Stimulated activated CD4-positive, alpha-beta T cell treated with anti-CD3 and anti-CD28 coated beads, Interleukin-15, amount 100 ng/mL, for 48 hours (primary cell): Measurements from ENCODE around the gene FOXP1.

ENCODE experiments used
- DNase-seq, 2 donors: peaks; one replicate each; pipeline ENCODE4 v3.0.0-alpha.2; 2020; ENCODE audit warnings: low read depth in 2 of 2

Gene FOXP1

DNA sequence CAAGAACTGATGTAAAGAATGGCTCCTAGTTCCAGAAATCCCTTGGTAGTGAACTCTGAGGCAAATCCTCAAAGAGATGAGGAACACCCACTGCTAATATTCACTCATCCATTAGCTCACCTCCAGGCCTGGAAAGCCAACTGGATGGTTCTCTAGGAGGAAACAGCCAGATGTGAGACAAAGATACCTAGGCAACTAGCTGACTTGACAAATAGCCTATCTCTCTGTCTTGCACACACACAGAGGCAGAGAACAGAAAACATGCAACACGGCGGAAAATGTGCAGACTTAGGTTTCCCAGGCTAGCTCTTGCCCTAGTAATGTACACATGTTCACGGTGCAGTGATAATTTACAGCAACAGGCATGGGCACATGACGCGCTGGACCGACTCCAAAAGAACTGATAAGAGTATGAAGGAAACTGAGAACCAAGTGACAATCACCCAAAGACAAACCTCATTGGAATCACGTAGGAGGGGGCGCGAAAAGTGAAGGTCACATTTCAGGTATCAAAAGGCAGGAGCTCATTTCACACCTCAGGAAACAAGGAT, 318.1 kb downstream of the FOXP1 start:
- no peak for DNase-seq

DNA sequence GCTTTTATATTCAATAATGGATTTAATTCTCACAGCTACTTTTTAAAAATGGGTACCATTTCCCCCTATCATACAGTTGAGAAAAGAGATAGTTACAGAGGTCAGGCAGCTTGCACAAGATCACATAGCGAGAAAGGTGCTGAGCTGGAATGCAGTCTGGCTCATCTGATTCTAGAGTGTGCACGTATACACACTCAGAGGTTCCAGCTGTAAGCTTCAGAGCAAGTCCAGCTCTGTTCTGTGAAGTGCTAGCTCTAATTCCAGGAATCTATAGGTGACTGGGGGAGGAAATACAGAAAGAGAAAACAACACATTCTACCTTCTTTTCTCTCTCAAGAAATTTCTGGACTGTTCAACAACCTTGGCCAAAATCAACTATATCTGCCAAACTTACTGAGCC, 318.7 kb downstream of the FOXP1 start:
- no peak for DNase-seq

DNA sequence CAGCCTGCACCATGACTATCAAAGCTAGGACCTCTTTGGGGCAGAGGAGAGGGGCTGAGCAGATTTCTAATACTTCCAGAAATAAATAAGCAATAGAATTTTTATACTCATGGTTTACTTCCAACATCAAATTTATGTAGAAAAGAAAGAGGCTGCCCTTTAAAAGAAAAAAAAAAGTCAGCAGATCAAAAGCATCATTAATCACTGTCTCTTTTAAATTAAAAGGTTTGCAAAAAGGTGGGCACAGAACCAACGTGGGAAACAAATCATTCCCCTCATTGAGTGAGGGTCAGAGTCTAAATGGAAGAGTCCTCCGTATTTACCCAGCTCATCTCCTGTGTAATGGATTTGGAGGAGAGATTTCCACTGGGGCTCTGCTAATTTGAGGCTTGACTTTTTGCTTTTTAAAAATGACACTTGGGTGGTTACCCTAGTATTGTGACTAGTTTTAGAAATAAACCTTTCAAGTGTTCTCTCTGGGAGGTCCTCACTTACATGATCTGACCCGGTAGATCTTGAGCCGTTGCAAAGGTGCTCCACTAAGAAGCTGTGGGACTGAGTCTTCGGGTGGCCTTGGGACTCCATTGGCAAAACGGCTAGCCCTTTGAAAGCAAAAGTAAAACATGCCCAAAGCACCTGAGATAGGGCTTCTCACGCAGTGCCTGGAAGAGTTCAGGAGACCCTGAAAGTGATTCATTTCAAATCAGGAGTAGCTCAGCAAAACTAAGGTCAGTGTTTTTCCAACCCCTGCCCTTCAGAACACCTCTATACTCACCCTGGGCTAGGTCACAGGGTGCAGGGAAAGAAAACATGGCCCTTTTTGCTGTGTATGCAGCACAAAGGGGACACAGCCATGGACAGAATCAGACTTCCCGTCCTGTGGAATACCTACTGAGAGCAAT, 320.9 kb downstream of the FOXP1 start:
- no peak for DNase-seq

DNA sequence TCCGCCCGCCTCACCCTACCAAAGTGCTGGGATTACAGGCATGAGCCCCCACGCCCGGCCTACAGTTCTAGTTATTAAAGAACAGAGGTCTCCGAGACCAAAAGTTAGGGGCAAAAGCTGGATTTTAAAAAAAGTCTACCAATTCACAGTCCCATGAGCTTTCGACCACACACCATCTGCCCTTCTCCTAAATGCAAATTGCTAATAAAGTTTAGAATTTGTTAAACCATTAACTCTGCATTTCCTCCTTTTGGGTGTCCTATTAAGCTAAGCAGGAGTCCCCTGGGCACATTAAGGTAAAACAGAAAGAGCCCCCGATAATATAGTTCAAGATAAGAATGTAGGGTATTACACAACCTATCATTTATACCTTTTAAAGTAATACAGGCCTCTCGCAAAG, 322.7 kb downstream of the FOXP1 start:
- DNase-seq, result no peak

DNA sequence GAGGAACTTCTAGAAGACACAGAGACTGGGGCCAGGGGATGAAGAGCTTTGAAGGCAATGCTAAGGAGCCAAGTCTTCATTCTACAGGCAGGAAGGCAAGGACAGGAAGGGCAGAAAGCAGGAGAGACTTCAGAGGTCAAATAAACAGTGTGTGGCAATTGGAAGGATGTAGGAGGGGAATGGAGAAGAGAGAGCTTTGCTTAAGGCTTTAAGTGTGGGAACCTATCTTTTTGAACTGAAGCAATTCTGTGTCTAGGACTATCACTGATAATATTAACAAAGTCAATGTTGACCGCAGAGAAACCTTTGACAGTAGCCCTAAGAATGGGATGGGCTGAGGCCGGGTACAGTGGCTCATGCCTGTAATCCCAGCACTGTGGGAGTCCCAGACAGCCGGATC, 325.0 kb downstream of the FOXP1 start:
- DNase-seq, result no peak

DNA sequence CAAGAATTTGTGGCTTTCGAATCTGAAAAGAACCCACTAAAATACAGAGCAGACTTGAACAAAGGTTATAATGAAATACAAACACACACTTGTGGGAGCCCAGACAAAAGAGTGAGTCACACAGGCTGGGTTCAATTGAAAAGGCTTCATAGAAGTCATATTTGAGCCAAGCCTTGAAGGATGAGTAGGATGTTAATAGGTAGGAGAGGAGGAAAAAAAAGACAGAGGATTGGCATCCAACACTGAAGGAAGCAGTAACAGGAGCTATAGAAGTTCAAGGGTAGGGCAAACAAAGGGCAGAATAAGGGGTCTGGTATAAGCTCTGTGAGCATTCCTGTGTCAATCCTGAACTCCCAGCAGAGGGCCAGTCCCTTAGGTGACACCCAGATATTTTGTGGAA, 325.4 kb downstream of the FOXP1 start:
- no peak for DNase-seq

DNA sequence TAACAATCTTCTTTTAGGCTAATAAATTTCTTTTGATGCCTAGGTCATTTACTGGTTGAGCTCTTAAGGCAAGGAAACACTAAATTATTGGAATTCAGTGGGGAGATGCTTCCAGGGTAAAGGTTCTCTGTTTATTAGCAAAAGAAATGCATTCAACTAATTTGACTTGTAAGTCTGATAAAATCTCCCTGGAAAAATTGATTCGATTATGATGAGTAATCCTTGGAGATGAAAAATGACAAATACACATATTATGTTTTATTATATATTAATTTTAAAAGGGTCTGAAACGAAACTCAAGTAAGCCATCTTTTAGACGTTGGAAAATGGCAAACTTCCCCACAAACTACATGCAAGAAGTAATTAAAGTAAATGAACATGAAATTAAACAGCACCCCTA, 328.0 kb downstream of the FOXP1 start:
- no peak for DNase-seq

DNA sequence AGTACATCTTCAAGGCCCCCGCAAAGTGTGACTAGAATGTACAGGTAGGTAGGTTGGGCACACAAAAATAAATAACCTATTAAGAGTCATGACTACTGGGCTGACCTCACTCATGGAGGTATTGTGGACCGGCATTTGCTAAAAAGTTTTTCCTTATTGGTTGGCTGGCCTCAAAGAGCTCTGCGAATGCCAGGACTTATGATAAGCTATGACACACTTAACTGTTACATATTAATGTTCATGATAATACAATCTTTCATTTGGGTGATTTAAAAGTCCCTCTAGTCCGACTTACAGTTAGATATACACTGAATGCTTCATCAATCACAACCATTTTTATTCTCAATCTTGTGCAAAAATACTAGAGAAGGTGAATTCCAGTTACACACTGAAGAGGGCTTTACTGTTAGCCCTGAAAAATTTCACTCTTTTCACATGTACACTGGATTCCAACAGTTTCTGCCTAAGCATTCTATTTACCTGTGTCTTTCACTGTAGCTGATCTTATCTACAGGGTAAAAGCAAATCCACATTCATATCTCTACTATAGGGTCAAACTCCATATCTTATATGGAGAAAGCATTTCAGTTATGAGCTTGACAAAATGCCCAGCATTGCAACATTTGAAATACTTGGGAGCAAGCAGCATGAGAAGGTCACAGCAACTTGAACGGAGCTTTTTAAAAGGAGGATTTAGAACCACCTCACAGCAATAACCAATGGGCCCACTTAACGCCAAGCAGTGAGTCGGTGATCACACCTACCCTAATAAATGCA, 329.1 kb downstream of the FOXP1 start:
- DNase-seq, result no peak

DNA sequence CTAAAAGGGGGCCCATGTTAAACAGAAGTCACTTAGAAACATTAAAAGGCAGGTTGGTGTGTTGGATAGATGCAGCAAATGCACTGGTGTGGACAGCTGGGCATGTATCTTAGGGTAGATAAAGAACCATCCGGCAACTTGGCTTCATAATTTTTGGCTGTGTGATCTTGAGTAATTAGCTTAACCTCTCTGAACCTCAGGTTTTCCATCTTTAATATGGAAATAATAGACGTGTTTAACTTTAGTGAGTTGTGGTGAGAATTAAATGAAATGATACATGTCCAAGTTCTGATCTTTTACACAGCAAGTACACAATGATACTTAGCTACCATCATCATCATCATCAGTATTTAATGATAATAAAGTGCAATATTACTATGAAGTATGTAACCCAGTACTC, 330.4 kb downstream of the FOXP1 start:
- no peak for DNase-seq

DNA sequence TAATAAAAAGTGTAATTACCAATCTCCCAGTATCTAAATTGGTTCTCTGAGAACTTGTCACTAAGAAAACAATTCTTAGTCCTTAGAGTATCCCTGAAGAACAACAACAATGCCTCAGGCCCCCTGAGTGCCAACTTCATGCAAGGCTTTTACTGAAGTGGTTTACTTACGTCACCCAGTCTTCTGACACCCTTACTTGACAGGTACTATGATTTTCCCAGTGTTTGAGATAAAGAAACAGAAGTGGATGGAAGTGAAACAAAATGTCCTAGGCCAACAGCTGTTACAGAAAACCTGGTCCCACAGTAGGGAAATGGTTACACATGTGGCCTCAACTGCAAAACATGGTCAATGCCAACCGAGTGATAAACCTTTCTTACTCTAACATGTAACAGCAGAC, 331.1 kb downstream of the FOXP1 start:
- no peak for DNase-seq

DNA sequence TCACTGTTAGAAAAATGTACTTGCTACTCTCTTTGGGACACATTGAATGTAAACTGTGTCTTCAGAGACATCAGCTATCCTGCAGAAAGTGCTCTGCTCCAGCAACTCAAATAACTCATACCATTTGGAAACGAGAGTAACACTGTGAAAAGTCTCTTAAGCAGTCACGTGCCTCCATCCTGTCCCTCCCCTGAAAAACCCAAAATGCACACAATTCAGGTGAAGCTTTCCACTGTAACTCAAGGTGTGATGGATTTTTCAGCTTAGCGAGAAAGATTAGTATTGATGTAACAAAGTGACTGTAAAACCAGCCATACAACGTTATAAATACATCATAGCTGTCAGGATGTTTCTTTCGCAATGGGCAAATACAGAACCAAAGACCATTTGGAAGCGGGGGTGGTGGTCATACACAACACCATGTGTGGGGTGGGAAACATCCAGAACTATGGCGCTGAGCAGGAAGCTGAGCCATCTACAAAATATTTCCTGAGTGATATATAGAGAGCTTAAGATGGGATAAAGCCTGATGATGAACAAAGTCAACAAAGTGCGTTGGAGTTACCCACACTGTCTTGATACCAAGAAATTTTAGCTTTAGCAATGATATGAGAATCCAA, 332.3 kb downstream of the FOXP1 start:
- no peak for DNase-seq

DNA sequence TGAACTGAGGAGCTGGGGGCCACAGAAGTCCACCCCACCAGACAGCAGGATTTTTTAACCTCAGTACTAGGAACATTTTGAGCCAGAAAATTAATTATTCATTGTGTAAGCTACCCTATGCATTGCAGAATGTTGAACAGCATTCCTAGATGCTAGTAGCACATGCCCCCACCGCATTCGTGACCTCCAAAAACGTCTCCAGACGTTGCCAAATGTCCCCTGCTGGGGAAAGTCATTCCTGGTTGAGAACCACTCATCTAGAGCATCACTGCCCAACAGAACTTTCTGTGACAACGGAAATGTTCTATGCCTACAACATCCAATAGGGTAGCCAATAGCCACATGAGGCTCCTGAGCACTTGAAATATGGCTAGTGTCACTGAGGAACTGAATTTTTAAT, 333.5 kb downstream of the FOXP1 start:
- DNase-seq, result no peak

DNA sequence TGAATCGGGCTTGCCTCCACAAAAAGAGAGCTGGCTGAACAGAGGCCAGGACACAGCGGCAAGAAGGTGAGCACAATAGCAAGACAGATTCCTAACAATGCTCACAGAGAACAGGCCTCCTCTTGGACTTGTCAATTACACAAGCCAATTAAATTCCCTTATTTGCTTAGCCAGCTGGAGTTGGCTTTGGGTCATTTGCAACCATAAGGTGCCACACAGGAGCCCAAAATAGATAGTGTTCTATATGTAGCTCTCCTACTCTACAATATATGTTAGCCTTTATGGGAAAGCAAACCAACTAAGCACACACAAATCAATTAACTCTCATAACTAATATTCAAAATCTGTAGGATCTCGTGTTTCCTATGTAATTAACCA, 335.6 kb downstream of the FOXP1 start:
- no peak for DNase-seq

DNA sequence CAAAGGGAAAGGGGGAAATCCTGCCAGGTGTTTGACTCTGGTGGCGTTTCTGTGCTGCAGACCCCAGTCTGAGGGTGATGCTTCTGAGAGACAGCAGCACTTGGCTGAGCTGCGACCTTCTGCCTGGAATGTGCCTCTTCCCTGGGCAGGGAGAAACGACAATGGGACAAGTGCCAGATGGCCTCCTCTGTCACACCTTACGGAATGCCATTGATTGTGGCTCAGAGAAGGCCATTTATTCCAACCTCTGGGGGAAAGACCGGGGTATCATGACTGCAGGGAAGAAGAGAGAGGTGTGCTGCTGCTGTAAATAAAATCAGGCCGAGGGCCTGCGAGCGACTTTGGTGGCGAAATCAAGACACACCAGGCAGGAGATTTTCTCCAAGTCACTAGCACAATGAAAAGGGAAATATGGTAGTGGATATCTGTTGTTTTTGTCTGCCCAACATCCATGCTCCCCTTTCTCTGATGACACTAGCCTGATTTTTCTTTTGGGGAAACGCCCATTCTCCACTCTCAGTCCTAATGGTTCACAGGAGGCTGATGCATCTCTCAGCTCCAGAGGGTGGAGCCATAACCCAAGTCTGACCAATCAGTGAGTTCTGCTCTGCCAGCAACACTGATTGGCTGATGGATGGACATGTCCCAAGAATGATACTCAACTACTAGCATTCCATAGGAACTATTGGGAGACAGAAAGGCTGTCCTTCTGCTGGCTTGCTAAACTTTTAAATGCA, 336.1 kb downstream of the FOXP1 start:
- DNase-seq, result no peak

DNA sequence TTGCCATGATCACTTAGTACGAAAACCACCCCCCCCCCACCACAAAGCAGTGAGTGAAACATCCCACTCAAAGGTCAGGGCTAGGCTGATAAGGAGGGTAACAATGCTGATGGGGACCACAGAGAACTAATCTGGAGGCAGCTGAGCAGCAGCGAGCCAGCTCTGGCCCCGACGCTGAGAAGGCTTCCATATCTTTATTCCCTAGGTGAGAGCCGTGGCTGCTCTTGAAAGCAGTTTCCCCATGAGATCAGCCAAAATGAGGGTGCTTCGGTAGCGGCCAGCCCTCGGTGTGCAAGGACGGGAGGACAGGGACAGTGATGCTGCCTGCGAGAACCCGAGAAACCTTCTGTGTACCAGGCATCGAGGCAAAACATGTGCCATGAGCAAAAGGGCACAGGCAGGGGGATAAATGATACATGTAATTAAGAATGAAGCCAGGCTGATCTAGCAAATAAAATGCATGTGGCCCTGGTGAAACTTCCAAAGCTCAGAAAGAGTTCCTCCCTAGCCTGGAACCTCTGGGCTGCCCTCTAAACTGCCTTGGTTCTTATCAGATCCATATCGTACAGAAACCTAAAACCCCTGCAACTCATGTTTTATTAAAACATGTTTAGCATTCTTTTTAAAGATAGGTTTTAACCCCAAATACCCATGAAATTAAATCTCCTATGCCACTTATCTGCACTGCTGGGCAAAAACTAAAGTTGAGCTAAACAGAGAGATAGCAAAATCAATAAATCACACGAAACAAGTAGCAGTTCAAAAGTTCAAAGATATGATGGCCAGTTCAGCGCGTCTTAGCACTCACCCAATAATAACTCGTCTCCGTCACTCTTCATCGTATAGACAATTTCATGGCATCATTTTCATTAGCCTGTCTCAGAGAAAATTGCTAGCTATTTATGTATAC, 337.3 kb downstream of the FOXP1 start:
- no peak for DNase-seq

DNA sequence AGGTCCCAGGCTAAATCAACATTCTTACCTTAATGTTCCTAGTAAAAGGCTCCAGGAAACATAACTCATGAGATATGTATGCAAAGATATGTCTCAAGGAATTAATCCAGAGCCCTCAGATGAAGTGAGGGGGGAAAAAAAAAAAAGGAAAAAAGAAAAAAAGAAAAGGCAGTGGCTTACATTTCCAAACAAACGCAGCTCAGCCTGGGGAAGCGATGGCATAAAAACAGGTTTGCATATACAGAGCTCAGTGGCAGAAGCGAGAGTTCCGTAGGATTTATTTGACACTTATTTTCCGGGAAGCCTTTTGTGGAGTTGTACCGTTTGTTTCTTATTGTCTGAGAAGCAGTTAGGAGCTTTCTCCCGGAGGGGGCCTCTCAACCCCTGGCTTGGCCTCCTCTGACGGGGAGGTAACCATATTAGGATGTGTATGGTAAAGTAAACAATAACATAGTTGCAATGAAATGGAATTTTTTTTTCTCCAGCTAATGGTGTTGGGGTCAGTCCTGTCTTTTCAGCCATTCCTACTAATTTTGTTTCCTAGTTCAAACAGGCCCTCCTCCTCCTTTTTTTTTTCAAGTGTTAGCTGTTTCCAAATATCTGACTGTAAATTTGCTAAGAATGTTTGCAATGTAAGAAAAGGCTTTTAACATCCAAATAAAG, 338.6 kb downstream of the FOXP1 start:
- no peak for DNase-seq

DNA sequence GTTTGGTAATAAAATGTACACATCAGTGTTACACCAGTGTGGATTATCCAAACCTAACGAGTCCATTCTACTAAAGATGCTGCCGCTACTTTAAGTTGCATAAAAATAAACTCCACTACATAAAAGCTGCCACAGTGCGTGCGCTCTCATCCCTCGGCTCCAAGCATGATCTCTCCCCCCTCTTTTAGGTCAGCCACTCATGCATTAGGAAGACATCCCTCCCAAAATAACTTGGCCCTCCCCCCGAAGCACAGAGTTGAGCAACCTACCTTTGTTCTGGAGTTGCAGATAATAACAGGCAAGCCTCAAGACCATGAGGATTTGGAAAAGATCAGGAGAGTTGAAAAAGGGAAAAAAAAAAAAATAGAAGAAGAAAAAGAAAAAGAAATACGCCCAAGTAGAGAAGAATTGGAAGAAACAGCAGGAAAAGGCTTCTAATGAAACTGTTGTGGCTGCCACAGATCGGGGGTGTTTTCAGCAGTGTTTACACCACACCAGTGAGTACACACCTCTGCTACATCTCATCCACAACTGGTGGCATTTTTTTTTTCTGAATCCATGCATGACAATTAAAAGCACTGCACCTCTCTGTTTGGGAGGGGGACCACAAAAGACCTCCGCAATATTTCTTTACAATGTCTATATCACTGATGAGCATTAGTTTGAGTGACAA, 339.2 kb downstream of the FOXP1 start:
- DNase-seq, result no peak

DNA sequence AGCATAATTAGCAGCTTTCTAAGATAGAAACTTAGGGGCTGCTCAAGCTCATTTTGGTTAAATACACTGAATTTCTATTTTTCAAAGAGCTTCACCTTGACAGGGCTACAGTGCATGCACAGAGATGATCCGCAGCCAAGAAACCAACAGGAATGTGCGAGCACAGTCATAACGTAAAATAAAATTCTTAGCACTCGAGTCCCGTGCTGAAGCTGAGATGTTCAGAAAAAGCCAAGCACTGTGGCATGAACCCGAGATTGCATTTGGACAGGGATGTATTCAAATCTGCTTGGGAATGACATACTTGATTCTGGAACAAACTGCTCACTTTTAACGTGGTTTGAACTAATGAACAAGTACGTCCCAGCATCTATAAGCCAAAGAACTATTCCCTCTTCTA, 340.3 kb downstream of the FOXP1 start:
- no peak for DNase-seq

DNA sequence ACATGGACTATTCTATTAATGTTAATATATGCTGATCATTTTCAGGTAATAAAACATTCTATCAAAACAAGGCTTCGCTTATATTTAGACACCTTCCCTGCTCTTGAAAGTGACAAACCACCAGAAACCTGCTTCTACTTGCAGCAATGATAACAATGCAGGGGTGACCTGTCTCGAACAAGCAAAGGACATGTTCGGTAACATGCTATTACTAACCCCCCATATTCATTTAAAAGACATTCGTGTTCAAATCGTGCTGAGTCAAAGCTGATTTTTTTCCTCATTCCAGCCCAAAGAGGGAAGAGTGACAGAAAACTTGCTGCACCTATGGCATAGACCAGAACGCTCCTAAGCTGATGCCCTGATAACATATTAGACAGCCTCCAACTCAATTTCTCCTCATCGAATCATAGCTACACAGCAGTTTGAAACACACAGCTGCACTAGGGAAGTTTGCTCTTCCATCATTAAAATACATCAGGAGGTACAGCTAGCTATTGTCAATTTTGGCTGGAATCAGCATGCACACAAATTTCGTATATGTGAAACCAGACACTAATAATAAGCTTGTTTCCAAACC, 341.5 kb downstream of the FOXP1 start:
- DNase-seq, result no peak
